ENCODE data around the gene STRN3.
"Not testable (repeated sequence)": the region's sequence is repeated elsewhere in the genome, so short reads cannot be mapped to it uniquely, and the experiment has no call there.

The STRN3 gene

DNA sequence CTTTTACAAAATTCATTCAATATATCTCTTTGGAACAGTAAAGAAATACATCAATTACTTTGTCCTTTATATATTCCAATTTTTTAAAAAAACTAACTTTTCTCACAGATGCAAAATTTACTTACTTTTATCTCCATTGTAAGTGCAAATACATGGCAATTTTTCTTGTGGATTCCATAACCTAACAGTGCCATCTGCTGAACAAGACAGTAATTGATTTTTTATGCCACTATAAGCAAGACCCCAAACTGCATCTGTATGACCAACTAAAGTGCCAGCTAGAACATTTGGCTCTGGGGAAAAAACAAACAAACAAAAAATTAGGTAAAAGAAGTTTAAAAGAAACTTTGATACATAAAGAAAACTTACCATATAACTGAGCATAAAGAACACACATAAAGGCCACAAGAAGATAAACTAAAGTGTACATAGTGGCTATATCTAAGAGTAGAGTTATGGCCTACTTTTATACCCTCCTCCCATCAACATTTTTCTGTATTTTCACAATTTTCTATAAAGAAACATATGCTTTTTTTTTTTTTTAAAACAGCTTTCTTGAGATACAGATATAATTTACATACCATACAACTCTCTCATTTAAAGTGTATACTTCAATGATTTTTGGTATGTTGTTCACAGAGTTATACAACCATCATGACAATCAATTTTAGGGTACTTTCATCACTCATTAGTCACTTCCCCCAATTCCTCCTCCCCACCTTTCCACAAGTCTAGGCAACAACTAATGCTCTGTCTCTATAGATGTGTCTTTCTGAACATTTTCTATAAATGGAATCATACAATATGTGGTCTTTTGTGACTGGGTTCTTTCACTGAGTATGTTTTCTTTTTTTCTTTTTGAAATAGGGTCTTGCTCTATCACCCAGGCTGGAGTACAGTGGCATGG lies 119.2 kb downstream of the STRN3 start:
- no peak for DNase-seq (ENCODE audit: low read depth)

DNA sequence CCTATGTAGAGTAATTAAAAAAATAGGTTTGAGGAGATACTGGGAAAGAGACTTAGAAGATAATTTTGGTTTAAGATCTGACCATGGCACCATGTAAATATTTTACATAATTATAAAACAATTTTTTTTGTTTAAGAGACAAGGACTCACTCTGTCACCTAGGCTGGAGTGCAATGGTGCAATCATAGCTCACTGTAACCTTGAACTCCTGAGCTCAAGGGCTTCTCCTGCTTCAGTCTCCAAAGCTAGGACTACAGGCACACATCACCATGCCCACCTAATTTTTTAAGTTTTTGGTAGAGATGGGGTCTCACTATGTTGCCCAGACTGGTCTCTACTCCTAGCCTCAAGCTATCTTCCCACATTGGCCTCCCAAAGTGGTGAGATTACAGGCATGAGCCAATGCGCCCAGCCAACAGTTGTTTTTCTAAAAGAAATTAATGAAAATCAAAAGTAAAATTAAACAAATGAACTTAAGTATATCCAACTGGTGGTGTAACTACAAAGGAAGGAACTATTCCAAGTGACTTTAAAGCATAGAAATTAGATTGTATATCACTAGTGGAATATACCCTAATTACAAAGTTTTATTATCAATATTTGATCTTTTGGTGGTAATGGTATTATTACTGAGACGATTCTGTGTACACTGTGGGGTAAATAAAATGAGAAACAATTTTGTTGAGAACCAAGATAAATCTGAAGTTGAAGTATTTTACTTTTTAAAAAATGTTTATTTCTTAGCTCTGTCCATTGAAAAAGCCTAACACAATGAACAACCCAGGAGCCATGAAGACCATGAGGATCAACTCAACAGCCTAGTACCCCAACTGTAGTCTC lies 122.7 kb downstream of the STRN3 start:
- DNase-seq (ENCODE audit: low read depth), result no peak

DNA sequence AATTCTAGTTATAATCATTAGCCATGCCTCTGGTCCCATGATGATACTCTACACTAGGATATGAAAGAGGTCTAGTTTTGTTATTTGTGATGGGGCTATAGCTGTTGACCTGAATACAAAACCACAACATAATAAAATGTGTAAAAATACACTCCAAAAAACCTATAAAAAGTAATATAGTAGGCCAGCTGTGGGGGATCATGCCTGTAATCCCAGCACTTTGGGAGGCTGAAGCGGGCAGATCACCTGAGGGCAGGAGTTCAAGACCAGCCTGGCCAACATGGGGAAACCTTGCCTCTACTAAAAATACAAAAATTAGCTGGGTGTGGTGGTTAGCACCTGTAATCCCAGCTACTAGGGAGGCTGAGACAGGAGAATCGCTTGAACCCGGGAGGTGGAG lies 129.1 kb downstream of the STRN3 start:
- DNase-seq (ENCODE audit: low read depth), result not testable (repeated sequence)

DNA sequence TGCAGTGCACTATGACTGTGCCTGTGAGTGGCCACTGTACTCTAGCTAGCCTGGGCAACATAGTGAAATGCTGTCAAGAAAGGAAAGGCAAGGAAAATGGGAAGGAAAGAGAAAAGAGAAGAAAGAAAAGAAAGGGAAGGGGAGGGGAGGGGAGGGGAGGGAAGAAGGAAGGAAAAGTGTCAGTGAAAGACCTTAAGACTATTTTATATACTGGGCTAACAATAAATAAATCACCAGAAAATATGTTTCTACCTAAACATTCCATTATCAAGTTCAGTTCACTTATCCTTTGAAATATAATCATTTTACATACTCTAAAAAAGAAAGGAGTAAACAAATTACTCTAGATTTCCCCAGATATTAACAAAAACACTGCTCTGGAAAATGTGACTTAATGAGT lies 129.7 kb downstream of the STRN3 start:
- DNase-seq (ENCODE audit: low read depth), result no peak

DNA sequence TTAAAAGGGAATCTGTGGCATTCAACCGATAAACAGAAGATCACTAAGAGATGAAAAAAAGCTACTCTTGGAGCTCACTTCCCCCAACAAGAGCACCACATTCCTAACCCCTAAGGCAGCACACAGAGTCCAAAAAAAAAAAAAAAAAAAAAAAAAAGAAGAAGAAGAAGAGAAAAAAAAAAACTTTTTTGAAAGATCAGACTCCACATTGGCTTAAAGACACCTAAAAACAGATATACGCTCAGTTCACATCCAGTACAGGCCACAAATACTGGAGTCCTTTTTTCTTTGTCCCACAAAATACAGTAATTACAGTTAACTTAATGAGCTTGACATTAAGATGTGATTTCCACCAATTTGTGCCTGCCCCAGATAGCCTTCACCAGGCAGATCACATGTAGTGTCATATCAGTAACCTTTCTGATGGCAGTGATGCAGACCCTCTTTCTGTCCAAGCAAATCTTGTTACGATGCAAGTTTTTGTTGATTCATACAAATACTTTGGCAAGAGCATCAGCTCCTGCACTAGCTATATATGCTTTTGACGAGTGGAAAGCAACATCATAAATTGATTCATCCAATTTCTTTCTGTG lies 131.2 kb downstream of the STRN3 start:
- DNase-seq (ENCODE audit: low read depth), result no peak

DNA sequence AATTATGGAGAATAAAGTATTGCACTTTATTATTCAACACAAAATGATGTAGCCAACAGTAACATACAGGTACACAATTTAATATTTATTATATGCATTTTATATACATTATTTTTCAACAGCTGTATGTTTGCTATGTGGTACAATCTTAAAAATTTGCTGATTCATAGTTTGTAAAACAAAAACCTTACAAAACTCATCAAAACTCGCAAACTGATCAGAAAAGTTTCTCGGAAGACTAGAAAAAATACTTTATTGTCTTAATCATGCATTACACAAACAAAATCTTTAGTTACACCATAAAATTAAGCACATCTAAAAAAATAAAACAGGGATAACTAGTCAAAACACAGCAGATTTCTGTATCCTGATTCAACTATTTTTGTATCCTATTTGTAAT lies 132.4 kb downstream of the STRN3 start:
- DNase-seq (ENCODE audit: low read depth), result no peak

DNA sequence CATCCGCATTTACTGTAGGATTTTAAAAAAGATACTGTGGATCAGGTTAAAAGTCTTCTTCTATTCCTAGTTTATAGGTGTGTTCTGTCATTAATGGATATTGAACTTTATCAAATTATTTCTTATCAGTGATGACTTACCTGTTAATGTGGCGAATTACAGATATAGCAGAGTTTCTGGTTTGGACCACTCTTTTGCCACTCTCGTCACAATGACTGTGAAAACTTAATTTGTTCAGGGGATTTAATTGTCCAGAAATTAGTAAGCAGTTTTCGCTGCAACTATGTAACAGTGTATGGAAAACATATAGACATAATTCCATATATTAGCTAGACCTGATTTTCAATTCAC lies 137.0 kb downstream of the STRN3 start:
- no peak for DNase-seq (ENCODE audit: low read depth)

DNA sequence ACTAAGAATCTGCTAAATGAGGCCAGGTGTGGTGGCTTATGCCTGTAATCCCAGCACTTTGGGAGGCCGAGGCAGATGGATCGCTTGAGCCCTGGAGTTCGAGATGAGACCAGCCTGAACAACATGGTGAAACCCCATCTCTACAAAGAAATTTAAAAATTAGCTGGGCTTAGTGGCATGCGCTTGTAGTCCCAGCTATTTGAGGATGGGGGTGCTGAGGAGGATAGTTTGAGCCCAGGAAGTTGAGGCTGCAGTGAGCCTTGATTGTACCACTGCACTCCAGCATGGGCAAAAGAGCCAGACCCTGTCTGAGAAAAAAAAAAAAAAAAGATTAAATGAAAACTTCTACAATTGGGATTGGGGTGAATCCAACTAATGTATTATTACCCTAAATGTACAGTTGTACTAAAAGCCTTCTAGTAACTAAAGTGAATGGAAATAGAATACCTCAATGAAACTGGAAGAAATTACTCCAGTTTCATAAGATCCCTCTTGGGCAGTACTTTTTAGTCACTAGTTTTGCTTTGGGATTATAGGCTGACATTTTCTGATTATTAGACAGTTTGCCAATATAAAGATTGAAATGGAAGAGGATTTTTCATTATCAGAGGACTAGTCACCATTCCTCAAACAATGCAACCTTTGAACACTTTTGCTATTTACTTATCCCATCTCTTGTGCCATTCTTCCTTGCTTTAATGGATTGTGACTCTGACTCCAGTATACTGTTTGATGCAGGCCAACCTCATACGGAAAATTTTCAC lies 137.5 kb downstream of the STRN3 start:
- DNase-seq (ENCODE audit: low read depth), result no peak

DNA sequence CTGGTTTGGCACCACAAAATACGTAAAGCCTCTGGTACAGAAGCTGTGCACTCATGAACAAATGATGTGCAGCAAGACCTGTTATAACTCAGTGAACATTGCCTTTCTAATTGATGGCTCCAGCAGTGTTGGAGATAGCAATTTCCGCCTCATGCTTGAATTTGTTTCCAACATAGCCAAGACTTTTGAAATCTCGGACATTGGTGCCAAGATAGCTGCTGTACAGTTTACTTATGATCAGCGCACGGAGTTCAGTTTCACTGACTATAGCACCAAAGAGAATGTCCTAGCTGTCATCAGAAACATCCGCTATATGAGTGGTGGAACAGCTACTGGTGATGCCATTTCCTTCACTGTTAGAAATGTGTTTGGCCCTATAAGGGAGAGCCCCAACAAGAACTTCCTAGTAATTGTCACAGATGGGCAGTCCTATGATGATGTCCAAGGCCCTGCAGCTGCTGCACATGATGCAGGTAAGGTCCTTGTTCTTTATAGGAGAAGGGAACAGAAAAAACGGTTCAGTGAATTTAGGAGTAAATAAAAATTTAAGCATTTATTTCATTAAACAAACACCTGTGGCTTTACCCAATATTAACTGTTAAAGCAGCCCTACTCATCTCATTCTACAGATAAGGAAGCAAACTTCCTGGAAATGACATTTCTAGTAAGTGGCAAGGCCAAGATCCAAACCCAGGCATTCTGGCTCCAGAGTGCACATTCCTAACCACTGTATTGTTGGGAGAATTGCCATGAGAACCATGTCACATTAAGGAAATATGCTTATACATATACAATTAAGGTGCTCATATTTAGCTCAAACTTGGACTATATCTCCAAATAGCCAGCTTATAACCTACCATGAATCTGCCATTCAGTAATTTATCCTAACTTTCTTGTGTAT lies 140.1 kb downstream of the STRN3 start:
- DNase-seq (ENCODE audit: low read depth), result no peak

DNA sequence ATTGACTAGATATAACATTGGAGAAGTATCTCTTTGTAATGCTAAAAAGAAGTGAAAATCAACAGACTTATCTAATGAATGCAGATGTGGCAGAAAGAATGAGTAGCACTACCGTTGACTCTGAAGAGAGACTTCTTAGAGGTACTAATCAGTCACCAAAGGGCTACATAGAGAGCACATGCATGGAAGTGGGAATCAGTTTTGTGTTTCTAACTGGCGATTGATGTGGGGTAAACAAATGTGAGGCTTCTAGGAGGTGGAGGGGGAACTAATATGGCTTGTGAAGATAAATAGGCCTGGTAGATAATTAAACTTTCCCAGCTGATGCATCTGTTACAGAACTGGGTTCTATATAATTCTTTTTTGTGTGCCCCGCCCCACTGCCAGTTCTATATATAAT lies 141.3 kb downstream of the STRN3 start:
- no peak for DNase-seq (ENCODE audit: low read depth)

DNA sequence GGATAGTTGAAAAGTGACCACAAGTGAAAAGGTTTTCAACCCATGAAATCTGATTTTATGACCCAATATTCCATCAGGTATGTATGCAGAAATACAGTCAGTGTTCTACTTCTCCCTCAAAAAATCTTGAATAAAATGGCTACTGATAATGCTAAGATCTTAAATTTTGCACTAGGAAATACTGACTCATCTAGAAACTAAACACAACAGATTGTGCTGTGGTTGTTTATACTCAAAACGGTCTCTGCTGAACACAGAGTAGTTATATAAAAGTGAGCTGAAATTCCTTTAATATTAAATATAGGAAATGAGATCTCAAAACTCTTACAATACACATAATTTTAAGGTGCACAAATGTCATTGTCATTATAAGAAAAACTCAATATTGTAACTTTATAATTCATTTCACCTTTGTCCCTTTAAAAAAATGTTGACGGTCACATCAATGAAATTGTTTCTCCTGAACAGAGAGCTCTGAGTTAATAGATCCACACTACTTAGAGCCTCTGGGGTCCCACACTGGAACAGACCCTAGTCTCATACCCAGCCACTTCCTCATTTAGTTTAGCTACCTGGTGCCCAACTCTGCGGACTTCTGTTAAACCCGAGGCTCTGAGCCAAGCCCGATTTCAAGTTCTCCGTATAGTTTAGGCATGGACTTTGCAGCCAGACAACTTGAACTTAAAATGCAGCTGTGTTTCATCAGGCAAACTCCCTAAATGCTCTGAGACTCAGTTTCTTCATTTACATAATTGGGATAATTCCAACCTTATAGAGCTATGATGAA lies 142.5 kb downstream of the STRN3 start:
- no peak for DNase-seq (ENCODE audit: low read depth)

DNA sequence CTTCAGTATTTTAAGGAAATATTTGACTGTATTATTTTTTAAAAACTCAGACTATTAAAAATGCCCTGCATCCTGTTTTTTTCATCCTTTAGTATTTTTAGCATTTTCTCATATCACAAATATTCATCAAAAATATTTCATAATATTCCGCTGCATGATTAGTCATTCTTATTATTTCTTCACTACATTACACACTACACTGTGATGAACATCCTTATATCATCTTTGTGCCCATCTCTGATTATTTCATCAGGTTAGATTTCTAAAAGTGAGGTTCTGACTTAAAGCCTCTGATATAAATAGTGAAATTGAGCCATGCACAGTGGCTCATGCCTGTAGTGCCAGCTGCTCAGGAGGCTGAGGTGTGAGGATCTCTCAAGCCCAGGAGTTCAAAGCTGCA lies 143.7 kb downstream of the STRN3 start:
- no peak for DNase-seq (ENCODE audit: low read depth)

DNA sequence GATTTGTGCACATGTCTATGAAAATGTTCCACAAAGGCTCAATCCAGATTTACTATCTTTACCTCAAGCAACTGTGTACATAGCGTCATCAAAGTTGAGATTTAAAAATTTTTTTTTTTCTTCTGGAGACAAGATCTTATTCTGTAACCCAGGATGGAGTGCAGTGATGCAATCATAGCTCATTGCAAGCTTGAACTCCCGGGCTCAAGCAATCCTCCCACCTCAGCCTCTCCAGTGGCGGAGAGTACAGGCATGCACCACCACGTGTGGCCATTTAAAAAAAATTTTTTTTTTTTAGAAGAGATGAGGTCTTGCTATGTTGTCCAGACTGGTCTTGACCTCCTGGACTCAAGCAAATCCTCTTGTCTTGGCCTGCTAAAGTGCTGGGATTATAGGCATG lies 149.5 kb downstream of the STRN3 start:
- DNase-seq (ENCODE audit: low read depth), result no peak

DNA sequence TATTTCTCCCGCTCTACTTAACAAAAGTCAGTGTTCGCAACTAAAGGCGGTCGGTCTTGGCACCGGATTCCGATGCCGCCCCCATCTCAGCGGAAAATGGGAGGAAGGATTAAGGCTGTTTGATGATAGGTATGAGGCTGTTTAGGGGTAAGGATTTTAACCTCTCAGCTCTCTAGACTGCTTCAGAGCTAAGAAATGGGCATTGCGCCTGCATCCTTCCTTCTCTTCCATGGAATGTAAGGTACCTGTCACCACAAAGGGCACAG lies 150.5 kb downstream of the STRN3 start:
- no peak for DNase-seq (ENCODE audit: low read depth)

DNA sequence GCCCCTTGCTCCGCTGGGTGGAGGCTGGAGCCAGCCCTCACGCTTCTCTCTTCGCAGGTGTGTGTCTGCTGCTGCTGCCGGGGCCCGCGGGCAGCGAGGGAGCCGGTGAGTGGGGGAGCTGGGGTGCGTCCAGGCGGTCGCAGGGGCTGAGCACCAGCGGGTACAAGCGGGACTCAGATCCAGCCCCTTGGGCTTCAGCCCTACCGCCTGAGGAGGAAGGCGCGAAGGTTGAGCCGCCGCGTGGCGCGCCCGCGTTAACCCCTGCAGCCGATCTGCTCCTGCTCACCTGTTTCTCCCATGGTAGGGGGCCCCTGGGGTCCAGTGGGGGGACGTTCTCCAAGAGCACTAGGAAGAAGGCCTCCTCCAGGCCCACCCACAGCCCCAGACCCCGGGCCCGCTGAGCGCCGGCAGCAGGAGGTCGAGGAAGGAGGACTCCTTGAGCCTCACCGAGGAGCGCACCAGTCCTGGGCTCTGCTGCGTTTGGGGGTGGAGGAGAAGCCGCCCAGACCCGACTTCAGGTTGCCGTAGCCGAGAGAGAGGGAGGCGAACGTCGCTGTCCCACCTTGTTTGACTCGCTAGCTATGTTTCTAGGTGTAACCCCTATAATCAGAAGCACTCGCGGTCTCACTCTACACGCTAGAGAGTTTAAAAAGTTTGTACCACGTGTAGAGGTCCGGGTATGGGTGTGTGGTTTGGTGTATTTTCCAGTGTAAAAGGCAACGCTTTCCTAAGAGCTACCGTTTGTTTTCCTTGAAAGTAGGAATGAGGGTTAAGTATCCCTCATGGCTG lies 151.0 kb downstream of the STRN3 start:
- DNase-seq (ENCODE audit: low read depth), result no peak

DNA sequence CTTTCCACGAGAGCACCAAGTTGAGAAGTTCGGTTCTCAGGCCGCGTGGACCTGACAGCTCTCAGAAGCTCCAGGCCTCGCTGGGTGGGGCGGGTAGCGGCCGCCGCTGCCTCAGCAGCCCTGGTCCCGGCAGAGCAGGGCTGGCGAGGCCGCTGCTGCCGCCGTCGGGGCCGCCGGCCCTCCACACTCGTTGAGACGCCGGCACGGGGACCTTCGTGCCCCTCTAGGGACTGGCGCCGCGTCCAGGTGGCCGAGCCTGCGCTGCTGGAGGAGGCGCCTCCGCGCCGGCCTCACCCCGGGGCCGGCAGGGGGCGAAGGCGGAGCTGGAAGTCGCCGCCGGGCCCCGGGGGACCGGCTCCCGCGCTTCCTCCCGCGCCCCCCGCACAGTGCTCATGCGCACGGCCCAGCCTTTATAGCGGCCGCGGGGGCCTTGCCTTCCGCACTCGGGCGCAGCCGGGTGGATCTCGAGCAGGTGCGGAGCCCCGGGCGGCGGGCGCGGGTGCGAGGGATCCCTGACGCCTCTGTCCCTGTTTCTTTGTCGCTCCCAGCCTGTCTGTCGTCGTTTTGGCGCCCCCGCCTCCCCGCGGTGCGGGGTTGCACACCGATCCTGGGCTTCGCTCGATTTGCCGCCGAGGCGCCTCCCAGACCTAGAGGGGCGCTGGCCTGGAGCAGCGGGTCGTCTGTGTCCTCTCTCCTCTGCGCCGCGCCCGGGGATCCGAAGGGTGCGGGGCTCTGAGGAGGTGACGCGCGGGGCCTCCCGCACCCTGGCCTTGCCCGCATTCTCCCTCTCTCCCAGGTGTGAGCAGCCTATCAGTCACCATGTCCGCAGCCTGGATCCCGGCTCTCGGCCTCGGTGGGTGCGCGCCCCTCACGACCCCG lies 151.8 kb downstream of the STRN3 start, which contains the start of gene COCH:
COCH (plus strand) TSS at position 440 of the 879 bp plus-strand sequence; CDS start at position 820, 380 bp downstream.
- no peak for DNase-seq (ENCODE audit: low read depth)

DNA sequence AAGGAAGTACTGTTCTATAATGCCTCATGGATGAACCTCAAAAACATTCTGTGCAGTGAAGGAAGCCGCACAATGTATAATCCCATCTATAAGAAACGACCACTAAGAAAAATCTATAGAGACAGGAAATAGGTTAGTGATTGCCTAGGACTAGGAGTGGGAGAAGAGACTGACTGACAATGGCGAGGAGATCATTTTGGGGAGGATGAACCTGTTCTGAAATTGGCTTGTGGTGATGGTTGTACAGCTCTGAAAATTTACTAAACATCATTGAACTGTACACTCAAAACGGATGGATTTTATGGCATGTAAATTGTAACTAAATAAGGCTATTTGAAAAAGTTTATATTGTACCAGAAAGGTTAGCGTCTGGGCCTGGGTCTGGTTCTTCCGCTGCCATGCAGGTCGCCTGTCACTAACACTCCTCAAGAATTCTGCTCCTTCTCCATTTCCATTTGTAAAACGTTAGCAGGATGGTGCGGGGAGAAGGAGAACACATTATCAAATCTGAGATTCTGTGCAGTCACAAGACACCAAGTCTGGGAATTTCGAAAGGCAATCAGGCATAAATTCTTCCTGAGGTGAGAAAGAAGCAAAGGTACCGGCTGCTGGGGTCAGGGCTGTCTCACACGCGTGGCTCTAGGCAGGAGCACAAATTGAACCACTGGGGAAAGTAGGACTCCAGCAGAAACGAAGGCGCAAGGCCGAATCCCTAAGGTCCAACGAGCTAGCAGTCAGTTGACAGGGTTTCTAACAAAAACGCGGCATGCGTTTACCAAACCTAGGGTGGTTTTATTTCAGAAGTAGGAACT lies 152.7 kb downstream of the STRN3 start:
- DNase-seq (ENCODE audit: low read depth), result no peak

DNA sequence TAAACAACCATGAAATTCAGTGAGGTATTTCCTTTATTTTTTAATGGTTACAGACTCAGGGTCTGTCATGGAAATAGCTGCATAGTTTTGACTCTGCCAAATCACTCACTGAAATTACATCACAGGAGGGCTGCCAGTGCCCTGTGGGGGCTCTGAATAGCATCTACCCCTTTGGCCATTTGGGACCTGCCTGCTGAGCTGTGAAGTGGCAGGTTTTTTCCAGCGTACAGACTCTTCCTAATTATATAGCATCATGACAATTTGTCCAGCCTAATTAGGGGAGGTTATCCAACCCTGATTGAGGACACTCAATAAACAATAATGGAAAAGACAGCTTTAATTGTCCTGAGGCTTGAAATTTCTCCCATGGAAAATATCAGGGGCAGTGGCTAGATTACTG lies 153.6 kb downstream of the STRN3 start:
- DNase-seq (ENCODE audit: low read depth), result no peak

Data from stimulated activated CD8-positive, alpha-beta memory T cell treated with anti-CD3 and anti-CD28 coated beads, Interleukin-12 subunit alpha, Interleukin-12 subunit beta, amount 100 ng/mL, for 4 hours (primary cell).